SU-DHL-6 (cell line): ENCODE measurements around the gene DPRX.

Experiments used
- H2AFZ ChIP-seq: fragments of 200-600 bp; sonication (generic); 2 replicates; pipeline ENCODE4 v1.6.1; 2014; ENCODE audit warnings: low read depth, mild to moderate bottlenecking, moderate library complexity, mixed read lengths, antibody characterized with exemption, low read length; ENCODE audit not compliant: severe bottlenecking
- H3F3A ChIP-seq: fragments of 200-600 bp; shearing (Covaris generic); 2 replicates; pipeline ENCODE4 v1.6.0; 2016; ENCODE audit warnings: antibody characterized with exemption, mild to moderate bottlenecking; ENCODE audit not compliant: insufficient read depth
- H3K27ac ChIP-seq: fragments of 200-600 bp; sonication (generic); 2 replicates; pipeline ENCODE4 v1.5.1; 2016; ENCODE audit warnings: low read depth, mild to moderate bottlenecking, low read length, moderate library complexity, mixed read lengths
- H3K27me3 ChIP-seq: fragments of 200-600 bp; sonication (generic), shearing (Covaris generic); 2 replicates; pipeline ENCODE4 v1.6.0; 2014; ENCODE audit warnings: mild to moderate bottlenecking, low read length
- H3K36me3 ChIP-seq: fragments of 200-600 bp; sonication (generic); 2 replicates; pipeline ENCODE4 v1.6.1; 2014; ENCODE audit warnings: mild to moderate bottlenecking, low read length, mixed read lengths
- H3K4me2 ChIP-seq: fragments of 300-600, 200-600 bp; shearing (Covaris generic), sonication (generic); 2 replicates; pipeline ENCODE4 v1.6.0; 2014; ENCODE audit warnings: low read length, low read depth, mild to moderate bottlenecking; ENCODE audit not compliant: poor library complexity, severe bottlenecking
- H3K4me3 ChIP-seq: fragments of 200-600 bp; sonication (generic); 2 replicates; pipeline ENCODE4 v1.5.1; 2014; ENCODE audit warnings: antibody characterized with exemption, low read length, mild to moderate bottlenecking, mixed read lengths; ENCODE audit not compliant: insufficient read depth, poor library complexity, severe bottlenecking
- H3K79me2 ChIP-seq: fragments of 200-600 bp; sonication (generic); 2 replicates; pipeline ENCODE4 v1.6.1; 2014; ENCODE audit warnings: mild to moderate bottlenecking, low read length, moderate library complexity; ENCODE audit not compliant: insufficient read depth
- H3K9ac ChIP-seq: fragments of 200-600 bp; sonication (generic); 2 replicates; pipeline ENCODE4 v1.7.0; 2014; ENCODE audit warnings: mild to moderate bottlenecking, low read length
- H3K9me2 ChIP-seq: fragments of 200-600 bp; sonication (generic); replicated peaks from 2 replicates; pipeline ENCODE4 v1.6.1; 2014; ENCODE audit warnings: low read length; ENCODE audit not compliant: insufficient read depth
- H3K9me3 ChIP-seq: fragments of 200-600 bp; sonication (generic); 2 replicates; pipeline ENCODE4 v1.6.1; 2014; ENCODE audit warnings: low read length, mixed read lengths; ENCODE audit not compliant: insufficient read depth
- H4K20me1 ChIP-seq: fragments of 200-600 bp; sonication (generic); 2 replicates; pipeline ENCODE4 v1.6.1; 2014; ENCODE audit warnings: low read depth, mild to moderate bottlenecking, antibody characterized with exemption, low read length, moderate library complexity, mixed read lengths
- EZH2phosphoT487 ChIP-seq: fragments of 200-600 bp; sonication (generic), shearing (Covaris generic); conservative IDR thresholded peaks from 2 replicates; pipeline ENCODE4 v1.6.1; 2018; ENCODE audit warnings: mild to moderate bottlenecking, antibody characterized with exemption, low read length, moderate library complexity, mixed read lengths
- TF ChIP-seq, protein P1 (sequence below): fragments of 200-600 bp; sonication (generic); IDR thresholded peaks from one replicate; pipeline ENCODE4 v1.5.1; 2017; ENCODE audit warnings: antibody characterized with exemption, mild to moderate bottlenecking, low read length, moderate library complexity; ENCODE audit not compliant: insufficient read depth, poor library complexity, severe bottlenecking

DPRX gene

DNA sequence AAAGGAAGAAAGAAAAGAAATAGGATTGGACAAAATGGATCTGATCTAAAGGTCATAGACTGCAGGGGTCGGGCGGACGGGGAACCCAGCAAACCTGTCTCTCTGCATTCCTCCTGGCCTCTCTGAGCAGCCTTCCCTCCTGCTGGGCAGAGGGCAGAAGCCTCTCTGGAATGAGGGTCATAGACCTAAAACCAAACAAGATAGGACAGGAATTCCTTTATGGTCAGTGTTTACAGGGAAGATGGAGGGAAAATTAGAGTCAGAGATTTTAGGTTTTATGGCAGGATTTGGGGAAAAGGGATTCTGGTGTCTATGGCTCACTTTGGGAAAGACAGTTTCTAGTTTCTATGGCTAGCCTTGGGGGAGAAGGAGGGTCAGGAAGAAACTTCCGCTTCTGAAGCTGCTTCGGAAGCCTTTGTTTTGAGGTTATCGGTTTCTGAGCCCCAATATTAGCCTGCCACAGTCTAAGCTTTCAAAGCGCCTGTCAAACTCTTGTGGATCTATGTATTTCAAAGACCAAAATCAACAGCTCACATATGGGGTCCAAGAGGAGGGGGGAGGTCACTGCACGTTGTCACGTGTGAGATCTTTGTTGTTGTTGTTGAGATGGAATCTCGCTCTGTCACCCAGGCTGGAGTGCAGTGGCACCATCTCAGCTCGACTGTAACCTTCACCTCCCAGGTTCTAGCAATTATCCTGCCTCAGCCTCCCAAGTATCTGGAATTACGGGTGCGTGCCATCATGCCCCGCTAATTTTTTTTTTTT is 18.9 kb upstream of the DPRX start:
- no peaks in the 10 kb centered on the region for H3F3A ChIP-seq
- H3K4me2 ChIP-seq: no peak overlapping the region
- no peak overlapping the region for H3K27ac ChIP-seq
- no peak overlapping the region for H3K9ac ChIP-seq
- H3K27me3 ChIP-seq: no peaks in the 10 kb centered on the region
- H3K79me2 ChIP-seq: no peaks in the 10 kb centered on the region
- H3K36me3 ChIP-seq: no peaks in the 10 kb centered on the region
- no peaks in the 10 kb centered on the region for H3K9me2 ChIP-seq
- H3K9me3 ChIP-seq: no peaks in the 10 kb centered on the region
- H4K20me1 ChIP-seq: no peaks in the 10 kb centered on the region
- H3K4me3 ChIP-seq: no peak overlapping the region
- no peak overlapping the region for H2AFZ ChIP-seq
- TF ChIP-seq, protein P1, sequence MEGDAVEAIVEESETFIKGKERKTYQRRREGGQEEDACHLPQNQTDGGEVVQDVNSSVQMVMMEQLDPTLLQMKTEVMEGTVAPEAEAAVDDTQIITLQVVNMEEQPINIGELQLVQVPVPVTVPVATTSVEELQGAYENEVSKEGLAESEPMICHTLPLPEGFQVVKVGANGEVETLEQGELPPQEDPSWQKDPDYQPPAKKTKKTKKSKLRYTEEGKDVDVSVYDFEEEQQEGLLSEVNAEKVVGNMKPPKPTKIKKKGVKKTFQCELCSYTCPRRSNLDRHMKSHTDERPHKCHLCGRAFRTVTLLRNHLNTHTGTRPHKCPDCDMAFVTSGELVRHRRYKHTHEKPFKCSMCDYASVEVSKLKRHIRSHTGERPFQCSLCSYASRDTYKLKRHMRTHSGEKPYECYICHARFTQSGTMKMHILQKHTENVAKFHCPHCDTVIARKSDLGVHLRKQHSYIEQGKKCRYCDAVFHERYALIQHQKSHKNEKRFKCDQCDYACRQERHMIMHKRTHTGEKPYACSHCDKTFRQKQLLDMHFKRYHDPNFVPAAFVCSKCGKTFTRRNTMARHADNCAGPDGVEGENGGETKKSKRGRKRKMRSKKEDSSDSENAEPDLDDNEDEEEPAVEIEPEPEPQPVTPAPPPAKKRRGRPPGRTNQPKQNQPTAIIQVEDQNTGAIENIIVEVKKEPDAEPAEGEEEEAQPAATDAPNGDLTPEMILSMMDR: no peak
- no peak for TF ChIP-seq EZH2phosphoT487

DNA sequence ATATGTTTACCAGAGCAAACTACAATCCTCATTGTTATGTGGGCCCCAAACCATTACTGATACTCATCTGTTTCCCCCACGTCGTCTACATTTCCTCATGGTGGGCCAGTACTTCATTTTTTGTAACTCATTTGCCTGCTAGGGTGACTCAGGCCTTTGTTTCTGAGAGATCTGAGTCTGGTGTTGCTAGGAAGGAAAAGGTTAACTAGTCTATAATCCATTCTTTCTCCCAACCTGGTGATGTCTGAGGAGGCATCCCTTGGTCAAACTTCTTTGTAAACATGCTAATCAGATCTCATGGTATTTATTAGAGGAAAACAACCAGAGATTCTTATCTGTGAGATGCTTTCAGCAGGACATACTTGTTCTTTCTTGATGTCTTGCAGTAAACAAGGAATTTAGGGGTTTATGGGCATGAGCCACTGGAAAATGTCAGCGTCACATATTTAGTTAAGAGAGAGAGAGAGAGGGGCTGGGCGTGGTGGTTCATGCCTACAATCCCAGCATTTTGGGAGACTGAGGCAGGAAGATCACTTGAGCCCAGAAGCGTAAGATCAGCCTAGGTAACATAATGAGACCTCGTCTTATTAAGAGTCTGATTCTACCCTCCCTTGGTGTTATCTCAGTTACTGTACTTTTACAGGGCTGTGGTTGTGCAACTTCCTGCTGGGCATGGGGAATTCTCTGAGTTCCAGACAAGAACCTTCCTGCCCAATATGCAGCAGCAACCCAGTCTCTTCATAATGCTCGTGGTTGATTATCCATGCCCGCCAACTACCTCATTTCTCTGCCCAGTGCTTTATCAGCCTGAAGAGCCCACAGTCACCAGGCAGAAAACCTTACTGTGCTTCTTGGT is 9.7 kb upstream of the DPRX start:
- H3K79me2 ChIP-seq: no peaks in the 10 kb centered on the region
- H2AFZ ChIP-seq: no peak overlapping the region
- no peaks in the 10 kb centered on the region for H3K27me3 ChIP-seq
- H3K9me3 ChIP-seq: no peaks in the 10 kb centered on the region
- no peaks in the 10 kb centered on the region for H3F3A ChIP-seq
- no peaks in the 10 kb centered on the region for H3K9me2 ChIP-seq
- no peak overlapping the region for H3K27ac ChIP-seq
- no peak overlapping the region for H3K9ac ChIP-seq
- no peaks in the 10 kb centered on the region for H3K36me3 ChIP-seq
- no peaks in the 10 kb centered on the region for H4K20me1 ChIP-seq
- TF ChIP-seq, protein P1: no peak
- no peak for TF ChIP-seq EZH2phosphoT487
- H3K4me2 ChIP-seq: no peak overlapping the region
- H3K4me3 ChIP-seq: no peak overlapping the region

DNA sequence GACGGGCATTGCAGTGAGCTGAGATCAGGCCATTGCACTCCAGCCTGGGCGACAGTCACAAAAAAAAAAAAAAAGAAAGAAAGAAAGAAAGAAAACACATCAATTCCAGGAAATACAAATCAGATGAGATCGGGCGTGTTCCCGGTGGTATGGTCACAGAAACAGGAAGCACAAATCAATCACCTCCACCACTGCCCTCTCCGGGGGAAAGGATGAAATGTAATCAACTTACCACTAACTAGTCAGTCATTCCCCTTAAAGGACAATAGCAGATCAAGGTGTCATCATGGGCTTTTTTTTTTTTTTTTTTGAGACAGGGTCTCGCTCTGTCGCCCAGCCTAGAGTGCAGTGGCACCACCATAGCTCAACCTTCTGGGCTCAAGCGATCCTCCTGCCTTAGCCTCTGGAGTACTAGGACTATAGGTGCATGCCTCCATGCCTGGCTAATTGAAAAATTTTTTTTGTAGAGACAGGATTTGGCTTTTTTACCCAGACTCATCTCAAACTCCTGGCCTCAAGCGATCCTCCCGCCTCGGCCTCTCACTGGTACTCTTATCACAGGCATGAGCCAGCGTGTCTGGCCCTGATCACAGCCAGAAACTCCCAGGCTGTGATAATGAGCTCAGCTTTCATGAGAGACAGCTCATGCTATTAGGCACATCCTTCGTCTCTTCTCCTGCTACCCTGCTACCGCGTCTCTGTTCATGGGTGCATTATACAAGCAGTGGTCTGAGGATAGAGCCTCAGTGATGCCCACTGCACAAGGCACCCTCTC is 6.8 kb upstream of the DPRX start:
- no peak overlapping the region for H3K4me3 ChIP-seq
- H3K4me2 ChIP-seq: no peak overlapping the region
- H3K36me3 ChIP-seq: no peaks in the 10 kb centered on the region
- H3K27ac ChIP-seq: no peak overlapping the region
- no peaks in the 10 kb centered on the region for H3K9me2 ChIP-seq
- H3K27me3 ChIP-seq: no peaks in the 10 kb centered on the region
- TF ChIP-seq, protein P1: no peak
- TF ChIP-seq EZH2phosphoT487: no peak
- no peak overlapping the region for H3K9ac ChIP-seq
- no peaks in the 10 kb centered on the region for H3K79me2 ChIP-seq
- H2AFZ ChIP-seq: no peak overlapping the region
- no peaks in the 10 kb centered on the region for H3F3A ChIP-seq
- no peaks in the 10 kb centered on the region for H4K20me1 ChIP-seq
- H3K9me3 ChIP-seq: no peaks in the 10 kb centered on the region
